ENCODE measurements around the gene SLC35F3. TPM values are rescaled to one million over a fixed set of nuclear protein-coding genes. Genes with fewer than 3 reads are reported as not detected.

SLC35F3 gene
- polyA plus RNA-seq, 1 donor (not counting 4 experiments of a cell fraction or from before 2014, with no cell fraction given), result 13.8 TPM

- TF ChIP-seq CTCF (optimal IDR thresholded peaks at IDR 0.05 in 1 of 3, IDR thresholded peaks at IDR 0.05 in 1 of 3, conservative IDR thresholded peaks at IDR 0.05 in 1 of 3; ENCODE audit: extremely low read depth in 1 of 3, insufficient read depth in 2 of 3, low read length in 3 of 3), result no peak
- no peak for TF ChIP-seq EZH2 (IDR thresholded peaks at IDR 0.05; ENCODE audit: low read length)
- H3K9me1 ChIP-seq (ENCODE audit: control insufficient read depth, extremely low read depth, insufficient read depth, low read length), result no peaks in the 10 kb centered on the region
- H3K4me1 ChIP-seq (ENCODE audit: control insufficient read depth, extremely low read depth, insufficient read depth, low read length), result no peaks in the 10 kb centered on the region
- H3K27ac ChIP-seq (ENCODE audit: control insufficient read depth, insufficient read depth, low read length), result no peak overlapping the region
- peaks cover 3% of the 10 kb centered on the region for H3K9me3 ChIP-seq (ENCODE audit: control insufficient read depth, low read depth, low read length)
- FAIRE-seq, result no peak
- no peak overlapping the region for H3K4me3 ChIP-seq (ENCODE audit: control insufficient read depth in 2 of 3, extremely low read depth in 1 of 3, insufficient read depth in 2 of 3, low read depth in 1 of 3, low read length in 3 of 3)
- H4K20me1 ChIP-seq (ENCODE audit: control insufficient read depth, extremely low read depth, insufficient read depth, low read length), result no peaks in the 10 kb centered on the region
- no peaks in the 10 kb centered on the region for H3K36me3 ChIP-seq (ENCODE audit: control insufficient read depth in 2 of 2, extremely low read depth in 1 of 2, insufficient read depth in 2 of 2, low read length in 2 of 2)
- no peak for DNase-seq (ENCODE audit: low read depth, low spot score)
- H2AFZ ChIP-seq (ENCODE audit: control insufficient read depth, low read length), result no peak overlapping the region
- H3K9ac ChIP-seq (ENCODE audit: control insufficient read depth, extremely low read depth, insufficient read depth, low read length), result no peak overlapping the region
- no peak overlapping the region for H3K4me2 ChIP-seq (ENCODE audit: control insufficient read depth, extremely low read depth, insufficient read depth, low read depth, low read length)
- dilution Hi-C loops (cut with MboI; ENCODE audit: extremely low pct_ligation_motif_present, low sequenced_read_pairs), result no loop called here
- no peaks in the 10 kb centered on the region for H3K79me2 ChIP-seq (ENCODE audit: control insufficient read depth, insufficient read depth, low read length)
- H3K27me3 ChIP-seq (ENCODE audit: control insufficient read depth, extremely low read depth, insufficient read depth, low read length), result no peaks in the 10 kb centered on the region
These were observed 269.5 kb downstream of the SLC35F3 start for GRCh38 chr1:234173968-234174367.

GRCh38 chr1:234175363-234175762 lies 270.9 kb downstream of the SLC35F3 start:
- no peaks in the 10 kb centered on the region for H4K20me1 ChIP-seq (ENCODE audit: control insufficient read depth, extremely low read depth, insufficient read depth, low read length)
- no peak for FAIRE-seq
- H3K4me1 ChIP-seq (ENCODE audit: control insufficient read depth, extremely low read depth, insufficient read depth, low read length), result no peaks in the 10 kb centered on the region

More at GRCh38 chr1:234175363-234175762, 270.9 kb downstream of the SLC35F3 start:
- Histone ChIP-seq H3K36me3 (ENCODE audit: control insufficient read depth in 2 of 2, extremely low read depth in 1 of 2, insufficient read depth in 2 of 2, low read length in 2 of 2) (no peaks in the 10 kb centered on the region), H3K9me3 (ENCODE audit: control insufficient read depth, low read depth, low read length) (peaks cover 3% of the 10 kb centered on the region), H2AFZ (ENCODE audit: control insufficient read depth, low read length) (no peak overlapping the region), H3K27ac (ENCODE audit: control insufficient read depth, insufficient read depth, low read length) (no peak overlapping the region), H3K4me2 (ENCODE audit: control insufficient read depth, extremely low read depth, insufficient read depth, low read depth, low read length) (no peak overlapping the region), H3K79me2 (ENCODE audit: control insufficient read depth, insufficient read depth, low read length) (no peaks in the 10 kb centered on the region), H3K9me1 (ENCODE audit: control insufficient read depth, extremely low read depth, insufficient read depth, low read length) (no peaks in the 10 kb centered on the region), H3K27me3 (ENCODE audit: control insufficient read depth, extremely low read depth, insufficient read depth, low read length) (no peaks in the 10 kb centered on the region), H3K4me3 (ENCODE audit: control insufficient read depth in 2 of 3, extremely low read depth in 1 of 3, insufficient read depth in 2 of 3, low read depth in 1 of 3, low read length in 3 of 3) (no peak overlapping the region), H3K9ac (ENCODE audit: control insufficient read depth, extremely low read depth, insufficient read depth, low read length) (no peak overlapping the region)
- TF ChIP-seq EZH2 (IDR thresholded peaks at IDR 0.05; ENCODE audit: low read length) (no peak), CTCF (optimal IDR thresholded peaks at IDR 0.05 in 1 of 3, IDR thresholded peaks at IDR 0.05 in 1 of 3, conservative IDR thresholded peaks at IDR 0.05 in 1 of 3; ENCODE audit: extremely low read depth in 1 of 3, insufficient read depth in 2 of 3, low read length in 3 of 3) (no peak)
- no peak for DNase-seq (ENCODE audit: low read depth, low spot score)
- dilution Hi-C loops (cut with MboI; ENCODE audit: extremely low pct_ligation_motif_present, low sequenced_read_pairs), result no loop called here
